ENCODE measurements around the gene DYRK2. TPM values are rescaled to one million over a fixed set of nuclear protein-coding genes. Genes with fewer than 3 reads are reported as not detected.
"Not testable (repeated sequence)": the region's sequence is repeated elsewhere in the genome, so short reads cannot be mapped to it uniquely, and the experiment has no call there.

DYRK2 gene
- total and polyA plus RNA-seq, 10 of the 15 experiments (the other 5 are each of a cell fraction or from before 2014, with no cell fraction given) = 3.1 to 35.9 (median 12.2) TPM

DNA sequence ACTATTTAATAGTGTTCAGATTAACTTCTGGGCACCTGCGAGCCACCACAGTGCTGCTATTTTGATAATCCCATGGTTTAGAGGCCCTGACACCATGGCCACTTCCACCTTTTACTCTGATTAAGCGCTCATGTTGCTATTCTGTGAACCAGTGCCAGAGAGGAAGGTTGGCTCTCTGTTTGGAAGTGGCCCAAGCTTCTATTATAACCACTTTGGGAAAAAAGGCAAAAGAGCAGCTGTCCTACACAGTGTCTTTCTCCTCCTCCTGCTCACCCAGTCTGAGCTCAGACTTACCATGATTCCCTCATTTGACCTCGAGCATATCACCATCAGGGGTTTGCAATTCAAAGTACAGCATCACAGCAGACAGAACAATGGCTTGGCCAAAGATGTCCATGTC lies 23.3 kb downstream of the DYRK2 start:
- ATAC-seq = no peak
- H3K9me3 ChIP-seq (replicated peaks; ENCODE audit: control insufficient read depth, insufficient read depth, low read length) = peaks cover 3% of the 10 kb centered on the region; the same call in 1 of the 3 replicates
- DNase-seq (ENCODE audit: low read depth, low spot score) = no peak
- no peaks in the 10 kb centered on the region for H3K36me3 ChIP-seq (ENCODE audit: control insufficient read depth in 2 of 2, insufficient read depth in 2 of 2, low read length in 1 of 2)
- no peaks in the 10 kb centered on the region for H3K4me1 ChIP-seq (ENCODE audit: control insufficient read depth, insufficient read depth, low read length)
- no peaks in the 10 kb centered on the region for H3K27me3 ChIP-seq (replicated peaks in 1 of 2; ENCODE audit: control insufficient read depth in 2 of 2, insufficient read depth in 2 of 2, low read length in 1 of 2)
- intact Hi-C loops (cut with micrococcal nuclease; ENCODE audit: unreplicated experiment) (no loop called here), in situ Hi-C loops (cut with MboI) (no loop called here)
- H3K4me3 ChIP-seq = no peak overlapping the region
- no peak overlapping the region for H3K4me2 ChIP-seq (ENCODE audit: control insufficient read depth, insufficient read depth)
- 74% methylated on average over 3 of the region's 3 CpGs for WGBS (ENCODE audit: insufficient coverage, insufficient replicate concordance, low lambda C conversion rate, missing lambda C conversion rate)
- CTCF ChIA-PET = no interaction called here
- no TSS peak for BruUV-seq (replicated peaks)
- H3K9ac ChIP-seq (ENCODE audit: control insufficient read depth, insufficient read depth, low read length) = no peak overlapping the region
- H3K27ac ChIP-seq (ENCODE audit: control insufficient read depth, insufficient read depth) = no peak overlapping the region
- H2AFZ ChIP-seq (ENCODE audit: control insufficient read depth, low read depth, low read length) = no peak overlapping the region
- no peaks in the 10 kb centered on the region for H4K20me1 ChIP-seq (ENCODE audit: control insufficient read depth, insufficient read depth)
- H3K79me2 ChIP-seq (ENCODE audit: control insufficient read depth, insufficient read depth, low read length) = no peaks in the 10 kb centered on the region
- no peak for TF ChIP-seq ETV6 (conservative IDR thresholded peaks at IDR 0.05 in 1 of 2, IDR thresholded peaks at IDR 0.05 in 1 of 2; ENCODE audit: borderline replicate concordance in 1 of 2, low read depth in 1 of 2)
- no peak for TF ChIP-seq SUPT20H (IDR thresholded peaks at IDR 0.05; ENCODE audit: borderline replicate concordance, control insufficient read depth, low read depth, low read length)
- no peak for TF ChIP-seq JUND (IDR thresholded peaks at IDR 0.05; ENCODE audit: low read depth, low read length)
- TF ChIP-seq MEF2A (IDR thresholded peaks at IDR 0.05; ENCODE audit: insufficient read depth, low read depth, low read length) = no peak
- no peak for TF ChIP-seq EP300 (IDR thresholded peaks at IDR 0.05; ENCODE audit: borderline replicate concordance in 1 of 2, control insufficient read depth in 1 of 2, low read depth in 2 of 2, low read length in 2 of 2)
- TF ChIP-seq HCFC1 (IDR thresholded peaks at IDR 0.05; ENCODE audit: low read length) = no peak
- no peak for FAIRE-seq
- POLR2A ChIA-PET = no interaction called here
- SMC1A ChIA-PET (ENCODE audit: uncharacterized antibody, unreplicated experiment) = interaction anchor here (1.4 kb wide), 1 partner anchor 9 kb away, joined by 5 read pairs; no protein-coding TSS in a partner anchor
- RAD21 ChIA-PET (ENCODE audit: unreplicated experiment) = no interaction called here

DNA sequence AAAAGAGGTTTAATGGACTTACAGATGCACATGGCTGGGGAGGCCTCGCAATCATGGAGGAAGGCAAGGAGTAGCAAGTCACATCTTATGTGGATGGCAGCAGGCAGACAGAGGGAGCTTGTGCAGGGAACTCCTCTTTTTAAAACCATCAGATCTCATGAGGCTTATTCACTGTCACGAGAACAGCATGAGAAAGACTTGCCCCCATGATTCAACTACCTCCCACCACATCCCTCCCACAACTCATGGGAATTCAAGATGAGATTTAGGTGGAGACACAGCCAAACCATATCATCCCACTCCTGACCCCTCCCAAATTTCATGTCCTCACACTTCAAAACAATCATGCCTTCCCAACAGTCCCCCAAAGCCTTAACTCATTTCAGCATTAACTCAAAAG lies 24.0 kb downstream of the DYRK2 start:
- DNase-seq (ENCODE audit: low read depth, low spot score); H3K4me1 ChIP-seq (ENCODE audit: control insufficient read depth, insufficient read depth, low read length); H3K27me3 ChIP-seq (replicated peaks in 1 of 2; ENCODE audit: control insufficient read depth in 2 of 2, insufficient read depth in 2 of 2, low read length in 1 of 2); FAIRE-seq; in situ Hi-C loops (cut with MboI); H3K9me3 ChIP-seq (replicated peaks; ENCODE audit: control insufficient read depth, insufficient read depth, low read length); intact Hi-C loops (cut with micrococcal nuclease; ENCODE audit: unreplicated experiment); POLR2A ChIA-PET; H3K36me3 ChIP-seq (ENCODE audit: control insufficient read depth in 2 of 2, insufficient read depth in 2 of 2, low read length in 1 of 2); H3K79me2 ChIP-seq (ENCODE audit: control insufficient read depth, insufficient read depth, low read length); H3K9ac ChIP-seq (ENCODE audit: control insufficient read depth, insufficient read depth, low read length); H3K4me3 ChIP-seq; H4K20me1 ChIP-seq (ENCODE audit: control insufficient read depth, insufficient read depth); SMC1A ChIA-PET (ENCODE audit: uncharacterized antibody, unreplicated experiment); CTCF ChIA-PET; BruUV-seq (replicated peaks); H3K4me2 ChIP-seq (ENCODE audit: control insufficient read depth, insufficient read depth); H2AFZ ChIP-seq (ENCODE audit: control insufficient read depth, low read depth, low read length); RAD21 ChIA-PET (ENCODE audit: unreplicated experiment); ATAC-seq; H3K27ac ChIP-seq (ENCODE audit: control insufficient read depth, insufficient read depth): not testable (repeated sequence)
- WGBS (ENCODE audit: insufficient coverage, insufficient replicate concordance, low lambda C conversion rate, missing lambda C conversion rate) = 50% methylated on average over 2 of the region's 2 CpGs

DNA sequence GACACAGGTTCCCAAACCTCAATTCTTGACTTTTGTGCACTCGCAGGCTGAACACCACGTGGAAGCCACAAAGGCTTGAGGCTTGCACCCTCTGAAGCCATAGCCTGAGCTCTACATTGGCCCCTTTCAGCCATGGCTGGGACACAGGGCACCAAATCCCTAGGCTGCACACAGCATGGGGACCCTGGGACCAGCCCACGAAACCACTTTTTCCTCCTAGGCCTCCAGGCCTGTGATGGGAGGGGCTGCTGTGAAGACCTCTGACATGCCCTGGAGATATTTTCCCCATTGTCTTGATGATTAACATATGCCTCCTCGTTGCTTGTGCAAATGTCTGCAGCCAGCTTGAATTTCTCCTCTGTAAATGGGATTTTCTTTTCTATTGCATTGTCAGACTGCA lies 25.0 kb downstream of the DYRK2 start:
- DNase-seq (ENCODE audit: low read depth, low spot score); H3K4me2 ChIP-seq (ENCODE audit: control insufficient read depth, insufficient read depth): not testable (repeated sequence)

More for the DNA sequence above, 25.0 kb downstream of the DYRK2 start:
- H3K9me3 ChIP-seq (replicated peaks; ENCODE audit: control insufficient read depth, insufficient read depth, low read length); BruUV-seq (replicated peaks); RAD21 ChIA-PET (ENCODE audit: unreplicated experiment); H3K4me3 ChIP-seq; SMC1A ChIA-PET (ENCODE audit: uncharacterized antibody, unreplicated experiment); H3K9ac ChIP-seq (ENCODE audit: control insufficient read depth, insufficient read depth, low read length); FAIRE-seq; H3K27ac ChIP-seq (ENCODE audit: control insufficient read depth, insufficient read depth); CTCF ChIA-PET; in situ Hi-C loops (cut with MboI); H3K79me2 ChIP-seq (ENCODE audit: control insufficient read depth, insufficient read depth, low read length); H3K4me1 ChIP-seq (ENCODE audit: control insufficient read depth, insufficient read depth, low read length); H4K20me1 ChIP-seq (ENCODE audit: control insufficient read depth, insufficient read depth); ATAC-seq; POLR2A ChIA-PET; H3K27me3 ChIP-seq (replicated peaks in 1 of 2; ENCODE audit: control insufficient read depth in 2 of 2, insufficient read depth in 2 of 2, low read length in 1 of 2); H3K36me3 ChIP-seq (ENCODE audit: control insufficient read depth in 2 of 2, insufficient read depth in 2 of 2, low read length in 1 of 2); H2AFZ ChIP-seq (ENCODE audit: control insufficient read depth, low read depth, low read length); intact Hi-C loops (cut with micrococcal nuclease; ENCODE audit: unreplicated experiment): not testable (repeated sequence)
- WGBS (ENCODE audit: insufficient coverage, insufficient replicate concordance, low lambda C conversion rate, missing lambda C conversion rate) = 66% methylated on average over 4 of the region's 4 CpGs
